CD14-positive monocyte (primary cell): ENCODE measurements around the gene RGPD3. TPM values are rescaled to one million over a fixed set of nuclear protein-coding genes. Genes with fewer than 3 reads are reported as not detected.
"Not testable (repeated sequence)": the region's sequence is repeated elsewhere in the genome, so short reads cannot be mapped to it uniquely, and the experiment has no call there.

Source experiments
- DNase-seq, 3 donors: peaks; one replicate each; pipeline ENCODE4 v3.0.0-alpha.2; 2011 to 2022
- H2AFZ ChIP-seq: 2 replicates; pipeline ENCODE4 v1.6.0; 2012; ENCODE audit warnings: mild to moderate bottlenecking, low read depth, low read length, inconsistent platforms; ENCODE audit not compliant: insufficient read depth, poor library complexity, severe bottlenecking
- H3K27ac ChIP-seq, 2 donors: 1 replicate in 1 of 2; 2 replicates in 1 of 2; pipeline ENCODE4 v1.5.1; 2012 to 2013; ENCODE audit warnings: low read length in 2 of 2, control low read depth in 1 of 2, inconsistent platforms in 1 of 2, low read depth in 1 of 2, mild to moderate bottlenecking in 1 of 2
- H3K27me3 ChIP-seq, 2 donors: one replicate each; pipeline versions ENCODE4 v1.6.0 to v1.6.1; 2011 to 2013; ENCODE audit warnings: low read length in 2 of 2; ENCODE audit not compliant: control insufficient read depth in 2 of 2, insufficient read depth in 2 of 2
- H3K36me3 ChIP-seq, 2 donors: replicated peaks in 1 of 2; 1 replicate in 1 of 2; 2 replicates in 1 of 2; pipeline versions ENCODE4 v1.5.1 to v1.6.1; 2012 to 2013; ENCODE audit warnings: low read length in 2 of 2, control low read depth in 1 of 2, inconsistent platforms in 1 of 2, mild to moderate bottlenecking in 1 of 2; ENCODE audit not compliant: insufficient read depth in 2 of 2, control insufficient read depth in 1 of 2
- H3K4me1 ChIP-seq, 2 donors: 1 replicate in 1 of 2; 2 replicates in 1 of 2; pipeline versions ENCODE4 v1.5.1 to v1.6.1; 2012 to 2013; ENCODE audit warnings: low read length in 2 of 2, control low read depth in 1 of 2, inconsistent platforms in 1 of 2, mild to moderate bottlenecking in 1 of 2, moderate library complexity in 1 of 2; ENCODE audit not compliant: insufficient read depth in 2 of 2, control insufficient read depth in 1 of 2
- H3K4me2 ChIP-seq: replicated peaks from 2 replicates; pipeline ENCODE3; 2012; ENCODE audit warnings: low read length, moderate library complexity, mild to moderate bottlenecking; ENCODE audit not compliant: poor library complexity, severe bottlenecking; ENCODE audit errors: extremely low read depth
- H3K4me3 ChIP-seq, 3 experiments: fragments of 200-600 bp in 1 of 3; sonication (generic) in 1 of 3; replicated peaks in 1 of 3; 1 replicate in 2 of 3; 2 replicates in 1 of 3; pipeline ENCODE4 v1.5.1; 2011 to 2013; ENCODE audit warnings: low read length in 3 of 3, mild to moderate bottlenecking in 3 of 3, control low read depth in 2 of 3, low read depth in 2 of 3, inconsistent platforms in 1 of 3, moderate library complexity in 1 of 3
- H3K79me2 ChIP-seq: 2 replicates; pipeline ENCODE4 v1.6.0; 2012; ENCODE audit warnings: mild to moderate bottlenecking, control low read depth, inconsistent platforms, low read length, moderate library complexity; ENCODE audit not compliant: insufficient read depth
- H3K9ac ChIP-seq: 2 replicates; pipeline ENCODE4 v1.6.0; 2017; ENCODE audit warnings: low read length, mild to moderate bottlenecking; ENCODE audit not compliant: insufficient read depth, poor library complexity, severe bottlenecking
- H3K9me3 ChIP-seq, 2 donors: replicated peaks in 1 of 2; 1 replicate in 1 of 2; 2 replicates in 1 of 2; pipeline versions ENCODE4 v1.5.1 to v1.6.1; 2012 to 2013; ENCODE audit warnings: low read length in 2 of 2, control low read depth in 1 of 2; ENCODE audit not compliant: control insufficient read depth in 1 of 2, insufficient read depth in 1 of 2
- H4K20me1 ChIP-seq: 2 replicates; pipeline ENCODE4 v1.6.0; 2012; ENCODE audit warnings: mild to moderate bottlenecking, low read length, control low read depth, moderate library complexity; ENCODE audit not compliant: insufficient read depth
- H3K27ac Mint-ChIP-seq, 7 donors: one replicate each; pipeline ENCODE4 v1.8.0; 2020; ENCODE audit warnings: mild to moderate bottlenecking in 7 of 7, mixed read lengths in 7 of 7, moderate library complexity in 6 of 7, inconsistent platforms in 2 of 7
- H3K27me3 Mint-ChIP-seq, 3 donors: one replicate each; pipeline ENCODE4 v1.8.0; 2021 to 2022; ENCODE audit warnings: low read depth in 3 of 3, mild to moderate bottlenecking in 3 of 3, mixed read lengths in 3 of 3, moderate library complexity in 3 of 3, inconsistent platforms in 1 of 3
- H3K36me3 Mint-ChIP-seq, 2 donors: one replicate each; pipeline ENCODE4 v1.8.0; 2020; ENCODE audit warnings: mixed read lengths in 2 of 2, inconsistent platforms in 1 of 2, mild to moderate bottlenecking in 1 of 2
- H3K4me1 Mint-ChIP-seq: one replicate; pipeline ENCODE4 v1.8.0; 2020; ENCODE audit warnings: mild to moderate bottlenecking, mixed read lengths
- H3K4me3 Mint-ChIP-seq, 2 donors: one replicate each; pipeline ENCODE4 v1.8.0; 2020; ENCODE audit warnings: mild to moderate bottlenecking in 2 of 2, mixed read lengths in 2 of 2, moderate library complexity in 1 of 2
- H3K9me3 Mint-ChIP-seq, 7 donors: one replicate each; pipeline ENCODE4 v1.8.0; 2020 to 2022; ENCODE audit warnings: mixed read lengths in 7 of 7, mild to moderate bottlenecking in 6 of 7, moderate library complexity in 6 of 7, inconsistent platforms in 2 of 7
- WGBS: methylation state at CpG from one replicate; pipeline ENCODE4 v1.1.5; 2013; ENCODE audit warnings: missing lambda C conversion rate; ENCODE audit not compliant: insufficient coverage; 5-methylcytosine and 5-hydroxymethylcytosine counted together
- intact Hi-C, 2 donors: fragments of 100-400 bp; cut with micrococcal nuclease; formaldehyde crosslinking; loops; one replicate each; pipeline versions ENCODE4 v1.15.0 to v1.15.1; 2023
- polyA plus RNA-seq, 3 donors: library from polyadenylated mRNA; depleted of rRNA in 1 of 3; unstranded in 2 of 3; stranded (reverse) in 1 of 3; fragments of 300-500 nt in 2 of 3; fragments of >200 nt in 1 of 3; fragmentation: Illumina TruSeq in 2 of 3; gene quantifications; 1 replicate in 2 of 3; 2 replicates in 1 of 3; pipeline ENCODE4 v1.2.3, GENCODE V29; 2012 to 2021

The RGPD3 gene
- polyA plus RNA-seq, 3 donors, result 0.25 TPM; not detected in 2

- H3K4me3 ChIP-seq, H3K79me2 ChIP-seq, H3K9me3 ChIP-seq, H3K27me3 Mint-ChIP-seq, H3K9ac ChIP-seq, H3K4me3 Mint-ChIP-seq, H3K4me2 ChIP-seq, H2AFZ ChIP-seq, H3K36me3 ChIP-seq, H3K27ac ChIP-seq, H3K36me3 Mint-ChIP-seq, DNase-seq, H4K20me1 ChIP-seq, H3K27me3 ChIP-seq, H3K9me3 Mint-ChIP-seq, intact Hi-C loops: not testable (repeated sequence)
- H3K4me1 ChIP-seq, result peaks cover 20 to 26% of the 10 kb centered on the region in 2 donors
- H3K27ac Mint-ChIP-seq, result peak overlapping the region in 1 of 7 donors; percentile 56
- peaks cover 22% of the 10 kb centered on the region for H3K4me1 Mint-ChIP-seq
- 100% methylated on average over 1 of the region's 6 CpGs for WGBS
Observed at GRCh38 chr2:106509374-106509770, 41.2 kb upstream of the RGPD3 start.

DNA sequence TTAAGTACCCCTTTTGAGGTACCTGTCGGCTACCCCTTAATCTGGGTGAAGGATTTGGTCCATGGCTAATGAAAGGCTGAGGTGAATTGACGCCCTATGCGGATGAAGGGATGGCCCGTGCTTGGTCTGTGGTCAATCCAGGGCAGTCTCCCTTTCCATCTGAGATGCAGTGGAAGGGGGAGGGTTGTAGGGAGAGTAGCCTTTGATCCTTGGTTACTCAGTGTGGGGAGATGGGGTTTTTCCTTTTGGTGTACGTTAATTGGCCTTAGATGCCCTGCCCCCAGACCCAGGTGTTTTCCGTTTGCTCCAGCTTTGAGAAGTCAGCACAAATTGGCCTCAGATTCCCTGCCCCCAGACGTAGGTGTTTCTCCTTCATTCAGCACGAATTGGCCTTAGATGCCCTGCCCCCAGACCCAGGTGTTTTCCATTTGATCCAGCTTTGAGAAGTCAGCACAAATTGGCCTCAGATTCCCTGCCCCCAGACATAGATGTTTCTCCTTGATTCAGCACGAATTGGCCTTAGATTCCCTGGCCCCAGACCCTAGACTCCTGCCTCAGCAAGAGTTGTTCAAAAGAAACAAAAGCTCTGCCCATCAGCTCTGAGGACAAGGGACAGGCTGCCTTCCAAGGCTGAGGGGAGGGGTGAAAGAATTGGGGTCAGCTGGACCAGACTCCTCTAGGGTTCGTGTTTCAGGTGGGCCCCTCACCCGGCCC is 40.6 kb upstream of the RGPD3 start:
- H3K36me3 ChIP-seq, H2AFZ ChIP-seq, H3K27me3 Mint-ChIP-seq, H3K79me2 ChIP-seq, H3K9me3 Mint-ChIP-seq, H3K4me2 ChIP-seq, H3K9me3 ChIP-seq, H3K4me3 ChIP-seq, H4K20me1 ChIP-seq, H3K9ac ChIP-seq, DNase-seq, H3K27me3 ChIP-seq, H3K36me3 Mint-ChIP-seq, H3K4me3 Mint-ChIP-seq, H3K27ac ChIP-seq, intact Hi-C loops: not testable (repeated sequence)
- peaks cover 22% of the 10 kb centered on the region for H3K4me1 Mint-ChIP-seq
- 100% methylated on average over 3 of the region's 11 CpGs for WGBS
- peak overlapping the region in 1 of 7 donors; percentile 56 for H3K27ac Mint-ChIP-seq
- peaks cover 20 to 26% of the 10 kb centered on the region in 2 donors for H3K4me1 ChIP-seq

GRCh38 chr2:106506002-106506687 is 37.9 kb upstream of the RGPD3 start:
- H3K9ac ChIP-seq, H3K27ac Mint-ChIP-seq, DNase-seq, H3K27ac ChIP-seq, H3K9me3 Mint-ChIP-seq, H3K27me3 ChIP-seq, H4K20me1 ChIP-seq, H3K36me3 ChIP-seq, H3K79me2 ChIP-seq, H3K4me1 Mint-ChIP-seq, H3K27me3 Mint-ChIP-seq, H3K9me3 ChIP-seq, H3K4me3 Mint-ChIP-seq, H3K4me2 ChIP-seq, H3K4me3 ChIP-seq, intact Hi-C loops, H3K36me3 Mint-ChIP-seq, H2AFZ ChIP-seq: not testable (repeated sequence)
- peaks cover 7 to 11% of the 10 kb centered on the region in 2 donors for H3K4me1 ChIP-seq
- no CpG with 5 or more reads among the region's 9 CpGs for WGBS

- 83% methylated on average over 1 of the region's 4 CpGs for WGBS
Observed at GRCh38 chr2:106504787-106505186, 36.6 kb upstream of the RGPD3 start.

More at GRCh38 chr2:106504787-106505186, 36.6 kb upstream of the RGPD3 start:
- H3K36me3 ChIP-seq, H2AFZ ChIP-seq, H3K4me1 Mint-ChIP-seq, DNase-seq, H3K9me3 Mint-ChIP-seq, H3K27ac ChIP-seq, H3K4me3 ChIP-seq, H3K27ac Mint-ChIP-seq, H4K20me1 ChIP-seq, H3K79me2 ChIP-seq, H3K4me3 Mint-ChIP-seq, H3K36me3 Mint-ChIP-seq, H3K4me2 ChIP-seq, H3K27me3 Mint-ChIP-seq, H3K27me3 ChIP-seq, H3K4me1 ChIP-seq, H3K9me3 ChIP-seq, H3K9ac ChIP-seq, intact Hi-C loops: not testable (repeated sequence)
